GM06990 (cell line): ENCODE results near the gene CFI.

Source experiments
- DNase-seq: peaks from one replicate; pipeline ENCODE4 v3.0.0-alpha.2; 2011; ENCODE audit not compliant: insufficient read length; ENCODE audit errors: extremely low read depth
- H3K27me3 ChIP-seq: replicated peaks from 2 replicates; pipeline ENCODE4 v1.6.0; 2011; ENCODE audit warnings: low read length; ENCODE audit not compliant: control insufficient read depth, insufficient read depth
- H3K36me3 ChIP-seq: 2 replicates; pipeline ENCODE4 v1.5.1; 2011; ENCODE audit warnings: low read length; ENCODE audit not compliant: control insufficient read depth, insufficient read depth
- H3K4me3 ChIP-seq: replicated peaks from 2 replicates; pipeline ENCODE4 v1.5.1; 2011; ENCODE audit warnings: low read depth, mild to moderate bottlenecking, control low read depth, low read length
- CTCF ChIP-seq: IDR thresholded peaks from 2 replicates; pipeline ENCODE4 v1.5.1; 2011; ENCODE audit warnings: low read length, control low read depth, mild to moderate bottlenecking, inconsistent platforms; ENCODE audit not compliant: insufficient read depth, poor library complexity, severe bottlenecking

The CFI gene

GRCh38 chr4:109701566-109702410 is 100.0 kb downstream of the CFI start:
- peak overlapping the region; percentile 89 for H3K4me3 ChIP-seq
- no peak for TF ChIP-seq CTCF
- no peaks in the 10 kb centered on the region; the same call in 1 of the 2 replicates for H3K36me3 ChIP-seq
- peak; percentile 31 for DNase-seq
- H3K27me3 ChIP-seq = no peaks in the 10 kb centered on the region

- H3K36me3 ChIP-seq = no peaks in the 10 kb centered on the region; the same call in 1 of the 2 replicates
- no peak overlapping the region for H3K4me3 ChIP-seq
- no peaks in the 10 kb centered on the region for H3K27me3 ChIP-seq
- no peak for DNase-seq
- TF ChIP-seq CTCF = no peak
Measured at GRCh38 chr4:109699553-109700225, 102.1 kb downstream of the CFI start.

- no peak for TF ChIP-seq CTCF
- no peak for DNase-seq
- H3K36me3 ChIP-seq = no peaks in the 10 kb centered on the region; the same call in 1 of the 2 replicates
Measured at GRCh38 chr4:109698656-109699055, 103.1 kb downstream of the CFI start.

GRCh38 chr4:109691411-109691920 is 110.3 kb downstream of the CFI start:
- Histone ChIP-seq H3K36me3 (no peaks in the 10 kb centered on the region; the same call in none of the 2 replicates), H3K27me3 (no peaks in the 10 kb centered on the region), H3K4me3 (no peak overlapping the region)
- DNase-seq = no peak
- TF ChIP-seq CTCF = no peak

More at GRCh38 chr4:109698656-109699055, 103.1 kb downstream of the CFI start:
- no peaks in the 10 kb centered on the region for H3K27me3 ChIP-seq
- no peak overlapping the region for H3K4me3 ChIP-seq
